HG03558 (cell line): ENCODE data around the gene EPB41L1.

Source experiments
- ATAC-seq: cut with Tn5 transposase; IDR thresholded peaks from one replicate; pipeline ENCODE4 v1.9.1; 2021; ENCODE audit warnings: moderate number of reproducible peaks; ENCODE audit not compliant: unreplicated experiment; ENCODE audit errors: extremely low read depth

The EPB41L1 gene

DNA sequence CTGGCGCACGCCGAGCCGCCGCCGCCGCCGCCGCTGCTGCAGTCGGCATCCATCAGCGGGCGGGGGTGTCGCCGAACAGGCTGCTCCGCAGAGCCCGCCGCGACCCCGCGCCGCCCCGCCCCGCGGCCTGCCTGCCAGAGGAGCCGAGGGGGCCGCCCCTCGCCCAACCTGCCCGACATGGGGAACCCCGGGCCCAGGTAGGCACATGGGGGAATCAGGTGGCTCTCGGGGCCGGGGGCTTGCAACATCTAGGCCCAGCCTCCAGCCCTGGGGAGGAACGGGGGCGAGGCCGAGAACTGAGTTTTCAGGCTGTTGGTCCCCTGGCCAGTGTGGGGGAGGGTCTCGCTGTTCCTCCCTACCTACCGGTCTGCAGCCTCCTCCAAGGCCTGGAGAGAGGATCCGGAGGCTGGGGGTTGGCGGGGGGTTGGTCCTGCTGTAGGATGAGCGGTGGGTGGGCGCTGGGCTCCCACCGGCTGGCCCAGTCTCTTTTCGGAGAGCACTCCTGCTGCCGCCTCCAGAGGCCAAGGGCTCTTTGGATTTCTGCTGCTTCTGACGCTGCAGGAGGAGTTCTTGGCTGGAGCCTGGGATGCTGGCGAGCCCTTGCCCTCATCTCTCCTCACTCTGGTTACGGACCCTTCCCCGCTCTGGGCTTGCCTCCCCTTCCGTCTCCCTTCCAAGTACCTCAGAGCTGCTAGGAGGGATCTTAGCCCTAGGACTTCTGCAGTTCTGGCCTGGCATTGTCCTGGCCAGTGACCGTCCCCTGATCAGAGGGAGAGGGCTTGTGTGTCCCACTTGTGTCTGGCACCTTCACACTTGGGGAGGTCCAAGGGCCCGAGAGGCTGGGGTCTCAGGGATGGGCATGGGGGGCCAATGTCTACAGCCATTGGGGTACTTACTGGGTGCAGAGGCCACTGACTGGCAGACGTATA is at the start of gene EPB41L1:
Gene EPB41L1 (plus strand): TSS at position 41 of the 929 bp plus-strand sequence. CDS start 19,038 bp downstream, outside the sequence.
- no peak for ATAC-seq

DNA sequence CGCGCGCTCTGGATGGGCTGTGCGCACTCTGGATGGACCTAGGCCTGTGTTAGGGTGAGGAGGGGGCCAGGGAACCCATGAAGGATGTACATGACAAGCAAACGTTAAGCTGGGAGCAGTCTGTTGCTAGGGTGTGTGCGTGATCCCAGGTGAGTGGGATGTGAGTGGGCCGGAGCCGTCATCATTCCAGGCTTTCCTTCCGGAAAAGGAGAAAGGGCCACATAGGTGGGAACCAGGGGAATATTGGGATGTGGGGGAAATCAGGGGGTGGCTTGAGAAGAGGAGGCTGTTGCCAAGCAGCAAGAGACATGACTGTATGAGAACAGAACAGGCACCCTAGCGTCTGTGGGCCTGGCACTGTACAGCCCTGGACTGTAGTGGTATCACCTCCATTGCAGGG is 49.7 kb upstream of the EPB41L1 start:
- ATAC-seq = no peak

- ATAC-seq = no peak
These were observed 48.8 kb upstream of the EPB41L1 start for GRCh38 chr20:36105711-36106226.

- ATAC-seq = no peak
These were observed 47.9 kb upstream of the EPB41L1 start for GRCh38 chr20:36106606-36107005.

DNA sequence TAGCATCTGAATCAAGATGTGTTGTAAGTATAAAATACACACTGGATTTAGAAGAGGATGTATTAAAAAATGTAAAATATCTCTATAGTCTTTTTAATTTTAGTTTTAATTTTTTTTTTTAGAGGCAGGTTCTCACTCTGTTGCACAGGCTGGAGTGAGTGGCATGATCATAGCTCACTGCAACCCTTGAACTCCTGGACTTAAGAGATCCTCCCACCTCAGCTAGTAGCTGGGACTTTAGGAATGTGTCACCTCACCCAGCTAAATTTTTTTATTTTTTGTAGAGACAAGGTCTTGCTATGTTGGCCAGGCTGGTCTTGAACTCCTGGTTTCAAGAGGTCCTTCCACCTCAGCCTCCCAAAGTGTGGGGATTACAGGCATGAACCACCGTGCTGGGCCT is 46.7 kb upstream of the EPB41L1 start:
- no peak for ATAC-seq

DNA sequence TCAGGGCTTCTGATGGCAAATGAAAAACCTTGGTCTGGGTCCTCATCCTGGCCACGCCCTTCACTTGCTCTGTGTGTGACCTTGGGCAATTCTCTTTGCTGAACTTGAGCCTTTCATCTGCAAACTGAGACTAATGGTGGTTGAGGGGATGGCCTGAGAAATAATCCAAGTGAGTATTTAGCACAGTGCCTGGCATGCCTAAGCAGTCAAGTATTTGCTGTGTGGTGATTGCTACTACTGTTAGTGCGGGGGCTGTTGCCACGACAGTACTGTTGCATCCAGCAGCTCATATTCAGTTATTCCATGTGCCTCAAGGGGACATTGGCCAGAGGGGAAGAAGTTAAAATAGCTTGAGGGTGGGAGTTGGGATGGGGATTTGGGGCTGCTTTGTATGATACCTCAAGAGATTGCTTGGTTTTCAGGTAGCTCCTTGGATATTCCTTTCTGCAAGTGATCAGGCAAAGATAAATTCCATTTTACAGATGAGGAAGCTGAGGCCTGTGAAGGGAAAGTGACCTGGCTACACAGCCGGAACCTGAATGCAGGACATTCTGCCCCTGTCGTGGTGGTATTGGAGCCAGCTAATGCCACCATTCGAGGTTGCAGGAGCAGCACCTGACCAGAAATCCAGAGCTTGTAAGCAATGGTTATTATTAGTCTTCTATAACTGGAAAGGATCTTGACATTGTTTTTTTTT is 45.1 kb upstream of the EPB41L1 start:
- ATAC-seq = no peak

- ATAC-seq = no peak
These were observed 43.5 kb upstream of the EPB41L1 start for GRCh38 chr20:36110994-36111393.

- no peak for ATAC-seq
These were observed 42.4 kb upstream of the EPB41L1 start for GRCh38 chr20:36112112-36112511.

- no peak for ATAC-seq
These were observed 41.5 kb upstream of the EPB41L1 start for GRCh38 chr20:36113036-36113435.

- ATAC-seq = no peak
These were observed 40.8 kb upstream of the EPB41L1 start for GRCh38 chr20:36113566-36114250.

DNA sequence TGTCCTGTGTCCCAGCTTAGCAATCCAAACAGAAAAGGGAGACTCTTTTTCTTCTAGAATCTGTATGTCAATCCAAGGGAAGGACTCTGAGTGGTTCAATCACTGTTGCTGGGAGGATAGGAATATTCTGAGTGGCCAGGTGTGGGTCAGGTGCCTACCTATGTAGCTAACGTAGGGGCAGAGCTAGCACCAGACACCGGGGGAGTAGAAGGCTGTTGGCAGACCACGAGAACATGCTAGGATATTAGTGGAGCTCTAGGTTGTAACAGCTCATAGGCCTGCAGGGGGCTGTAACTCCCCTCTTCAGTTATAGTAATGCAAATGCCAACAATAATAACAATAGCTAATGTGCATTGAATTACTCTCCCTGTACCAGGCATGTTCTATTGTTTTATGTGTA is 39.8 kb upstream of the EPB41L1 start:
- no peak for ATAC-seq

DNA sequence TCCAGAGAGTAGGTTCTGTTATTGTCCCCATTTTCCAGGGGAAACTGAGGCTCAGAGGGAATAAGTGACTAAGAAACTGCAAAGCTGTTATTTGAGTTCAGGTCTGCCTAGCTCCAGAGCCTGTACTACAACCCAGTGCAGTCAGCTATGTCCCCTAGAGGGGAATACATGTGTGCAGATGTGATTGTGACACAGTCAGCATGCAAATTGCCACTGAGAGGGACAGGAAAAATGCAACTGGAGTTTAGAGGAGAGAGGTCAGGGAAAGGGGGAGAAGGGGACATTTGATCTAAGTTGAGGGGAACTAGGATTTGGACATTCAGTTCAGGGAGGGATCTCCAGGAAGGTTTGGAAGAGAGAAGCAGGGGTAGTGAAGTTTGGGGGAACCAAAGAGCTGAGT is 38.6 kb upstream of the EPB41L1 start:
- no peak for ATAC-seq

DNA sequence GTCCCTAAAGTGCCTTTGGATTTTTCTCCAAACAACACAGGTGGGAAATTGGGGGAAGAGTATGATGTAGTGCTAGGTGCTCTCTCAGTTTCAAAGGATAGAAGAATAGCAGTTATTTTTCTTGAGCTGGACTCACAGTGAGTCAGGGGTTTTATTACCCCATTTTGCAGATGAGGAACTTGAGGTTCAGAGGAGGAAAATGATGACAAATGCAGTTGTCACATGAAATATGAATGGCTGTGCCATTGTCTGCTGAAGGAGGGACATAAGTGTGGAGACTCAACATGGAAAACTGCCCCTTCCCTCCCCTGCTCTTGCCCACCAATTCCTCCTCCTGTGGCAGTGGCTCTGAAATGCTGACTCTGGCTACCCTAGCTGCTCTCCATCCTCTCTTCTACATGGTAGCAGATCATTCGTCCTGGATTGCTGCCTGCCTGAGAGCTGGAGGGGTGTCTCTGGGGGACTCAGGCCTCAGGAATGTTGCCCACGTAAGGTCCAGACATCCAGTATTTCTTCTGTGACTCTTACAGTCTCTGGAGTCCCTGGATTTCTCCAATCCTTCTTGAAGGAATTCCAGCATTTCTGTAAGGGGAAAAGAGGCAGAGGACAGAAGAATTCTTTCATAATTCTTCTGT is 37.6 kb upstream of the EPB41L1 start:
- ATAC-seq = no peak

- no peak for ATAC-seq
These were observed 36.9 kb upstream of the EPB41L1 start for GRCh38 chr20:36117638-36118037.

GRCh38 chr20:36118371-36118770 is 36.2 kb upstream of the EPB41L1 start:
- ATAC-seq = no peak

DNA sequence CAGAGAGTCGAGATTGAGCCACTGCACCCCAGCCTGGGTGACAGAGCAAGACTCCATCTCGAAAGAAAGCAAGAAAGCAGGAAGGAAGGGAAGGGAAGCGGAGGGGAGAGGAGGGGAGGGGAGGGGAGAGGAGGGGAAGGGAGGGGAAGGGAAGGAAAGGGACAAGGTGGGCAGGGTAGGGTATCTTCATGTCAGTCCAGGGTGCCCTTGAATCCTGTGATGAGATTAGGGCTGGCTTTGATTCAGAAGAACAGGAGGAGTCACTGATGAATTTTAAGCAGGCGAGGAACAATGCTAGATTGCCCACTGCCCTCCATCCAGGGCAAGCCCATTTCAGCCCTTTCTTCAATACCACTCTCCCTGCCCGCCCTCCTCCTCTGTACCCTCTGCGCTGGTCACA is 35.0 kb upstream of the EPB41L1 start:
- no peak for ATAC-seq

- ATAC-seq = no peak
These were observed 34.3 kb upstream of the EPB41L1 start for GRCh38 chr20:36120241-36120640.

DNA sequence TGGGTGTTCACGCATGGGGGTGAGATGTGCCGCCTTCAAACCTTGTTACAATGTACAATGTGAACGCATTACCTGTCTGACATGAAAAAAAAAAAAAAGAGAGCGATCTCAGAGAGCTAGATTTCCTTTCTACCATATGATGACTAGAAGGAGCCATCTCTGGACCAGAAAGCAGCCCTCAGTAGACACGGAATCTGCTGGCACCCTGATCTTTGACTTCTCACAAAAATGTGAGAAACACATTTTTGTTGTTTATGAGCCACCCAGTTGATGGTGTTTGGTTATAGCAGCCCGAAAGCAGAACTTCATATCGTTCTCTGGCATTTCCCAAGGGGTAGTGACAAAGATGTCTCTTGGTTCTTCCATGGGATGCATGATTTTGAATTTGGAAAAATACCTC is 33.5 kb upstream of the EPB41L1 start:
- no peak for ATAC-seq

GRCh38 chr20:36121981-36122930 is 32.3 kb upstream of the EPB41L1 start:
- ATAC-seq = no peak
